Transverse colon (tissue), 4 donors: ENCODE results near the gene SENP6. TPM values are rescaled to one million over a fixed set of nuclear protein-coding genes. Genes with fewer than 3 reads are reported as not detected.
"Not testable (repeated sequence)": the region's sequence is repeated elsewhere in the genome, so short reads cannot be mapped to it uniquely, and the experiment has no call there.

ENCODE experiments used
- DNase-seq: peaks from one replicate; pipeline ENCODE4 v3.0.0-alpha.2; 2019
- H3K27ac ChIP-seq, 4 donors: fragments of 200-600 bp; sonication (generic); 2 replicates each; pipeline ENCODE4 v1.5.1; 2016 to 2018; ENCODE audit warnings: inconsistent platforms in 4 of 4
- H3K27me3 ChIP-seq: fragments of 200-600 bp; sonication (generic); 2 replicates; pipeline ENCODE4 v1.5.1; 2017; ENCODE audit warnings: inconsistent platforms
- H3K36me3 ChIP-seq, 4 donors: fragments of 200-600 bp; sonication (generic); 2 replicates each; pipeline ENCODE4 v1.5.1; 2017 to 2019; ENCODE audit warnings: inconsistent platforms in 4 of 4
- H3K4me1 ChIP-seq, 4 donors: fragments of 200-600 bp; sonication (generic); 2 replicates each; pipeline ENCODE4 v1.5.1; 2017 to 2020; ENCODE audit warnings: inconsistent platforms in 4 of 4
- H3K4me3 ChIP-seq, 4 donors: fragments of 200-600 bp; sonication (generic); 1 replicate in 1 of 4; 2 replicates in 3 of 4; pipeline versions ENCODE4 v1.5.1 to v1.6.1; 2017 to 2019; ENCODE audit warnings: inconsistent platforms in 4 of 4
- H3K9me3 ChIP-seq, 2 donors: fragments of 200-600 bp; sonication (generic); 2 replicates each; pipeline ENCODE4 v1.5.1; 2017 to 2019; ENCODE audit warnings: inconsistent platforms in 2 of 2
- EP300 ChIP-seq: sonication (generic); formaldehyde crosslinking; IDR thresholded peaks from one replicate; pipeline ENCODE4 v1.6.1; 2017; ENCODE audit warnings: antibody characterized with exemption, low read depth
- POLR2A ChIP-seq: fragments of 450-650 bp; IDR thresholded peaks from one replicate; pipeline ENCODE4 v1.6.1; 2016; ENCODE audit warnings: antibody characterized with exemption, mild to moderate bottlenecking, moderate library complexity
- POLR2AphosphoS5 ChIP-seq, 3 donors: sonication (generic); formaldehyde crosslinking; IDR thresholded peaks; one replicate each; pipeline ENCODE4 v1.6.1; 2016; ENCODE audit warnings: antibody characterized with exemption in 3 of 3
- WGBS, 2 donors: methylation state at CpG; one replicate each; pipeline ENCODE4 v1.1.5; 2018; ENCODE audit warnings: low coverage in 1 of 2; 5-methylcytosine and 5-hydroxymethylcytosine counted together
- in situ Hi-C, 4 donors: fragments of 200-750 bp; cut with MboI; loops; one replicate each; pipeline versions ENCODE4 v1.15.0 to v1.15.1; 2017; ENCODE audit warnings: low sequenced_read_pairs in 3 of 4, low pct_ligation_motif_present in 1 of 4, low pct_unique_long_range_greater_than_20kb in 1 of 4
- intact Hi-C: fragments of 100-400 bp; cut with DNase I; formaldehyde crosslinking; loops from one replicate; pipeline ENCODE4 v1.15.1; 2023; ENCODE audit warnings: low total_unique reads
- total RNA-seq, 4 donors: library from RNA; depleted of rRNA; stranded (reverse); fragments of >200 nt; gene quantifications; one replicate each; pipeline ENCODE4 v1.1.0, GENCODE V29; 2016
- TF ChIP-seq, protein P1 (sequence below), 5 experiments: fragments of 200-600 bp in 3 of 5; fragments of 450-650 bp in 2 of 5; sonication (generic) in 3 of 5; IDR thresholded peaks; 1 replicate in 2 of 5; 2 replicates in 3 of 5; pipeline ENCODE4 v1.5.1; 2016 to 2017; ENCODE audit warnings: antibody characterized with exemption in 5 of 5, inconsistent platforms in 3 of 5, mild to moderate bottlenecking in 2 of 5, moderate library complexity in 1 of 5

Gene SENP6
- total RNA-seq, 4 donors from 2014 or later = 59.1 to 136 (median 107) TPM

DNA sequence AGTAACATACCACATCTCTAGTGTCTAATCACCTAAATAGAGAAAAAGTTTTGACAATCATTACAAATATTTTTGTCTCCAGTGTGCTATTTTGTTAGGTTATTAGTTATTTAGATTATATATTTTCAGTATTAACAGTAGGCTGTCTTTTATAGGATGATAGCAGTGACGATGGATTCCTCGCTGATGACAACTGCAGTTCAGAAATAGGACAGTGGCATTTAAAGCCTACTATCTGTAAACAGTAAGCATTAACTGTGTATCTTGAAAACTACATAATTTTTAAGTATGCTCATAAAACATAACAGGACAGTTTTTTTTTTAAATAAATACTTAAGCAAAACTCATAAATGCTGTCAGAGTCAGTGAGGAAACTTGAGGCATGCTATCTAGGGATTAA, 109.5 kb downstream of the SENP6 start:
- no peak overlapping the region for H3K27ac ChIP-seq
- TF ChIP-seq POLR2A (no peak), POLR2AphosphoS5 (IDR thresholded peaks at IDR 0.05) (no peak), EP300 (no peak)
- TF ChIP-seq, protein P1, sequence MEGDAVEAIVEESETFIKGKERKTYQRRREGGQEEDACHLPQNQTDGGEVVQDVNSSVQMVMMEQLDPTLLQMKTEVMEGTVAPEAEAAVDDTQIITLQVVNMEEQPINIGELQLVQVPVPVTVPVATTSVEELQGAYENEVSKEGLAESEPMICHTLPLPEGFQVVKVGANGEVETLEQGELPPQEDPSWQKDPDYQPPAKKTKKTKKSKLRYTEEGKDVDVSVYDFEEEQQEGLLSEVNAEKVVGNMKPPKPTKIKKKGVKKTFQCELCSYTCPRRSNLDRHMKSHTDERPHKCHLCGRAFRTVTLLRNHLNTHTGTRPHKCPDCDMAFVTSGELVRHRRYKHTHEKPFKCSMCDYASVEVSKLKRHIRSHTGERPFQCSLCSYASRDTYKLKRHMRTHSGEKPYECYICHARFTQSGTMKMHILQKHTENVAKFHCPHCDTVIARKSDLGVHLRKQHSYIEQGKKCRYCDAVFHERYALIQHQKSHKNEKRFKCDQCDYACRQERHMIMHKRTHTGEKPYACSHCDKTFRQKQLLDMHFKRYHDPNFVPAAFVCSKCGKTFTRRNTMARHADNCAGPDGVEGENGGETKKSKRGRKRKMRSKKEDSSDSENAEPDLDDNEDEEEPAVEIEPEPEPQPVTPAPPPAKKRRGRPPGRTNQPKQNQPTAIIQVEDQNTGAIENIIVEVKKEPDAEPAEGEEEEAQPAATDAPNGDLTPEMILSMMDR (IDR thresholded peaks at IDR 0.05) = no peak
- in situ Hi-C loops = no loop called here
- H3K9me3 ChIP-seq = no peaks in the 10 kb centered on the region
- 74 to 82% methylated on average over 2 of the region's 2 CpGs for WGBS, 2 donors
- no peaks in the 10 kb centered on the region for H3K27me3 ChIP-seq
- H3K4me3 ChIP-seq = no peak overlapping the region
- DNase-seq = no peak
- intact Hi-C loops = no loop called here
- no peaks in the 10 kb centered on the region for H3K4me1 ChIP-seq
- H3K36me3 ChIP-seq = peaks cover 0 to 50% (median 20%) of the 10 kb centered on the region in 4 donors

DNA sequence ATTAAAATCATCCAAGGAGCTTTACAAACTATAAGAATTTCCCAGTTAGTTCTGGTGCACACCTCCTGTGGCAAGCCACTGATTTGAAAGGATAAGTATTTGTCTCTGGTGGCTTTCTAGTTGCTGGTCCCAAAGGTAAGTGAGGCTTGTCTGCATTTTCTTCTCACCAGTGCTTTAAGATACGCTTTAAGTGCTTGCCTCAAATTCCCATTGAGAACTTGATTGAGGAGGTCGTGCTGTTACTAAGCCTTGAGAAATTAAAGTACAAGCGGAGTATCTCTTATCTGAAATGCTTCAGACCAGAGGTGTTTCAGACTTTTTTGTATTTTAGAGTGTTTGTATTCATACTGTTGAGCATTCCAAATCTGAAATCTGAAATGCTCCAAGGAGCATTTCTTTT, 117.5 kb downstream of the SENP6 start:
- WGBS, 2 donors = 87 to 93% methylated on average over 3 of the region's 3 CpGs
- DNase-seq = no peak
- H3K4me1 ChIP-seq = no peaks in the 10 kb centered on the region
- TF ChIP-seq, protein P1 (IDR thresholded peaks at IDR 0.05) = no peak
- no peak for TF ChIP-seq EP300
- no peak for TF ChIP-seq POLR2A
- H3K27me3 ChIP-seq = no peaks in the 10 kb centered on the region
- no peaks in the 10 kb centered on the region for H3K9me3 ChIP-seq
- in situ Hi-C loops = no loop called here
- H3K36me3 ChIP-seq = peaks cover 0 to 26% (median 12%) of the 10 kb centered on the region in 4 donors
- no peak overlapping the region for H3K4me3 ChIP-seq
- no peak overlapping the region for H3K27ac ChIP-seq
- intact Hi-C loops = no loop called here

DNA sequence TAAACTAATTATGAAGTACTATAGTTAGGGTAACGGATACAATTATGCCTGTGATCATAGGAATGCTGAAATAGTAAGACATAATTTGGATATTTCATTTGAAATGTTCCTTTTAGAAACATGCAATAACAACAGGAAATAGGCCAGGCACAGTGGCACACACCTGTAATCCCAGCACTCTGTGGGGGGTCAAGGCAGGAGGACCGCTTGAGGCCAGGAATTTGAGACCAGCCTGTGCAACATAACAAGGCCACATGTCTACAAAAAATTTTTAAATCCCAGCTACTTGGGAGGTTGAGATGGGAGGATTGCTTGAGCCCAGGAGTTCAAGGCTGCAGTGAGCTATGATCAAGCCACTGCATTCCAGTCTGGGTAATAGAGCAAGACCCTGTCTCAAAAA, 121.7 kb downstream of the SENP6 start:
- TF ChIP-seq POLR2AphosphoS5 (IDR thresholded peaks at IDR 0.05) (no peak), POLR2A (no peak), EP300 (no peak)
- TF ChIP-seq, protein P1 (IDR thresholded peaks at IDR 0.05) = no peak
- intact Hi-C loops (no loop called here), in situ Hi-C loops (no loop called here)
- Histone ChIP-seq H3K36me3 (no peaks in the 10 kb centered on the region), H3K27me3 (no peaks in the 10 kb centered on the region), H3K4me3 (no peak overlapping the region), H3K27ac (no peak overlapping the region), H3K9me3 (no peaks in the 10 kb centered on the region), H3K4me1 (no peaks in the 10 kb centered on the region)
- DNase-seq = no peak
- 84 to 90% methylated on average over 1 to 2 of the region's 2 CpGs for WGBS, 2 donors

DNA sequence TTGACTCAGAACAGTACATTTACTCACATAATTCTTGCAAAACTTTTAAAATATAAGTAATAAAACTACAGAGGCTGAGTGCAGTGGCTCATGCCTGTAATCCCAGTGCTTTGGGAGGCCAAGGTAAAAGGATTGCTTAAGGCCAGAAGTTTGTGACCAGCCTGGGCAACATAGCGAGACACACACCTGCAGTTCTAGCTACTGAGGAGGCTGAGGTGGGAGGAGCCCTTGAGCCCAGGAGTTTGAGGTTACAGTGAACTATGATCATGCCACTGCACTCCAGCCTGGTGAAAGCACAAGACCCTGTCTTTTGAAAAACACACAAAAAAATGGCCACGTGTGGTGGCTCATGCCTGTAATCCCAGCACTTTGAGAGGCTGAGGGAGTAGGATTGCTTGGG, 125.5 kb downstream of the SENP6 start:
- in situ Hi-C loops (no loop called here), intact Hi-C loops (loop anchor here (1.0 kb wide), 1 partner anchor 16 kb away; no protein-coding TSS in a partner anchor)
- Histone ChIP-seq H3K27ac (no peak overlapping the region), H3K9me3 (no peaks in the 10 kb centered on the region), H3K27me3 (no peaks in the 10 kb centered on the region), H3K4me1 (no peaks in the 10 kb centered on the region), H3K4me3 (no peak overlapping the region), H3K36me3 (no peaks in the 10 kb centered on the region)
- 80 to 93% methylated on average over 1 to 2 of the region's 2 CpGs for WGBS, 2 donors
- DNase-seq = no peak
- no peak for TF ChIP-seq POLR2AphosphoS5 (IDR thresholded peaks at IDR 0.05)
- TF ChIP-seq EP300 = no peak
- TF ChIP-seq, protein P1 (IDR thresholded peaks at IDR 0.05) = no peak
- no peak for TF ChIP-seq POLR2A

DNA sequence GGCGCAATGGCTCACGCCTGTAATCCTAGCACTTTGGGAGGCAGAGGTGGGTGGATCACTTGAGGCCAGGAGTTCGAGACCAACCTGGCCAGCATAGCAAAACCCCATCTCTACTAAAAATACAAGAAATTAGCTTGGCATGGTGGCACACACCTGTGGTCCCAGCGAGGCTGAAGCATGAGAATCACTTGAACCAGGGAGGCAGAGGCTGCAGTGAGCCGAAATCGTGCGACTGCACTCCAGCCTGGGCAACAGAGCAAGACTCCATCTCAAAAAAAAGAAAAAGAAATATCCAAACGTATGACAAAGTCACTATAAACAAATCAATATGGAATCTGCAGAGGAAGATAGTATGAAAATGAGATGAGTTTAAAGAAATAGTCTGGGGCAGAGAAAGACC, 129.3 kb downstream of the SENP6 start:
- DNase-seq, H3K4me1 ChIP-seq, H3K27me3 ChIP-seq, in situ Hi-C loops, H3K4me3 ChIP-seq, H3K27ac ChIP-seq, H3K36me3 ChIP-seq, H3K9me3 ChIP-seq, intact Hi-C loops: not testable (repeated sequence)
- 85 to 89% methylated on average over 5 to 8 of the region's 8 CpGs for WGBS, 2 donors
